MM.1S (cell line): Measurements from ENCODE around the gene KCMF1.

Experiments used
- DNase-seq: peaks from one replicate; pipeline ENCODE4 v3.0.0-alpha.2; 2015
- H2AFZ ChIP-seq: fragments of 300-600 bp; sonication (generic); 2 replicates; pipeline ENCODE4 v1.6.0; 2016; ENCODE audit warnings: antibody characterized with exemption, low read length
- H3F3A ChIP-seq: fragments of 300-600 bp; sonication (generic); 2 replicates; pipeline ENCODE4 v1.6.1; 2016; ENCODE audit warnings: mild to moderate bottlenecking, antibody characterized with exemption, low read length, moderate library complexity, mixed read lengths; ENCODE audit not compliant: insufficient read depth
- H3K27ac ChIP-seq: fragments of 300-600 bp; sonication (generic); 2 replicates; pipeline ENCODE4 v1.5.1; 2016; ENCODE audit warnings: mild to moderate bottlenecking, low read length
- H3K27me3 ChIP-seq: fragments of 300-600 bp; sonication (generic); replicated peaks from 2 replicates; pipeline ENCODE4 v1.6.0; 2016; ENCODE audit warnings: low read length; ENCODE audit not compliant: insufficient read depth
- H3K36me3 ChIP-seq: fragments of 300-600 bp; sonication (generic); replicated peaks from 2 replicates; pipeline ENCODE4 v1.6.1; 2016; ENCODE audit warnings: mild to moderate bottlenecking, low read length, mixed read lengths; ENCODE audit not compliant: insufficient read depth
- H3K4me1 ChIP-seq: fragments of 300-600 bp; sonication (generic); 2 replicates; pipeline ENCODE4 v1.6.1; 2016; ENCODE audit warnings: low read length, mixed read lengths
- H3K4me2 ChIP-seq: fragments of 300-600 bp; sonication (generic); 2 replicates; pipeline ENCODE4 v1.6.0; 2016; ENCODE audit warnings: low read depth, low read length
- H3K4me3 ChIP-seq: fragments of 300-600 bp; sonication (generic); 2 replicates; pipeline ENCODE4 v1.5.1; 2016; ENCODE audit warnings: low read length, mixed read lengths
- H3K79me2 ChIP-seq: fragments of 300-600 bp; sonication (generic); 2 replicates; pipeline ENCODE4 v1.6.1; 2016; ENCODE audit warnings: mixed run types, low read length, mixed read lengths
- H3K9ac ChIP-seq: fragments of 300-600 bp; sonication (generic); 2 replicates; pipeline ENCODE4 v1.6.1; 2016; ENCODE audit warnings: low read length, mixed read lengths
- H3K9me2 ChIP-seq: fragments of 300-600 bp; sonication (generic); replicated peaks from 2 replicates; pipeline ENCODE4 v1.6.1; 2016; ENCODE audit warnings: mild to moderate bottlenecking, low read length, mixed read lengths; ENCODE audit not compliant: insufficient read depth
- H3K9me3 ChIP-seq: fragments of 300-600 bp; sonication (generic); replicated peaks from 2 replicates; pipeline ENCODE4 v1.6.1; 2016; ENCODE audit warnings: mild to moderate bottlenecking, low read length, mixed read lengths; ENCODE audit not compliant: insufficient read depth
- H4K20me1 ChIP-seq: fragments of 300-600 bp; sonication (generic); 2 replicates; pipeline ENCODE4 v1.6.1; 2016; ENCODE audit warnings: mild to moderate bottlenecking, low read length, moderate library complexity, mixed read lengths; ENCODE audit not compliant: insufficient read depth
- EZH2 ChIP-seq: fragments of 300-600 bp; sonication (generic); optimal IDR thresholded peaks from 2 replicates; pipeline ENCODE3; 2017; ENCODE audit warnings: low read depth, mild to moderate bottlenecking, antibody characterized with exemption, low read length, mixed read lengths
- EZH2phosphoT487 ChIP-seq: fragments of 300-600 bp; sonication (generic); IDR thresholded peaks from 2 replicates; pipeline ENCODE4 v1.6.1; 2018; ENCODE audit warnings: antibody characterized with exemption, low read length
- TF ChIP-seq, protein P1 (sequence below): fragments of 300-600 bp; sonication (generic); IDR thresholded peaks from 2 replicates; pipeline ENCODE4 v1.5.1; 2016; ENCODE audit warnings: antibody characterized with exemption, low read length, mixed read lengths

Gene KCMF1

DNA sequence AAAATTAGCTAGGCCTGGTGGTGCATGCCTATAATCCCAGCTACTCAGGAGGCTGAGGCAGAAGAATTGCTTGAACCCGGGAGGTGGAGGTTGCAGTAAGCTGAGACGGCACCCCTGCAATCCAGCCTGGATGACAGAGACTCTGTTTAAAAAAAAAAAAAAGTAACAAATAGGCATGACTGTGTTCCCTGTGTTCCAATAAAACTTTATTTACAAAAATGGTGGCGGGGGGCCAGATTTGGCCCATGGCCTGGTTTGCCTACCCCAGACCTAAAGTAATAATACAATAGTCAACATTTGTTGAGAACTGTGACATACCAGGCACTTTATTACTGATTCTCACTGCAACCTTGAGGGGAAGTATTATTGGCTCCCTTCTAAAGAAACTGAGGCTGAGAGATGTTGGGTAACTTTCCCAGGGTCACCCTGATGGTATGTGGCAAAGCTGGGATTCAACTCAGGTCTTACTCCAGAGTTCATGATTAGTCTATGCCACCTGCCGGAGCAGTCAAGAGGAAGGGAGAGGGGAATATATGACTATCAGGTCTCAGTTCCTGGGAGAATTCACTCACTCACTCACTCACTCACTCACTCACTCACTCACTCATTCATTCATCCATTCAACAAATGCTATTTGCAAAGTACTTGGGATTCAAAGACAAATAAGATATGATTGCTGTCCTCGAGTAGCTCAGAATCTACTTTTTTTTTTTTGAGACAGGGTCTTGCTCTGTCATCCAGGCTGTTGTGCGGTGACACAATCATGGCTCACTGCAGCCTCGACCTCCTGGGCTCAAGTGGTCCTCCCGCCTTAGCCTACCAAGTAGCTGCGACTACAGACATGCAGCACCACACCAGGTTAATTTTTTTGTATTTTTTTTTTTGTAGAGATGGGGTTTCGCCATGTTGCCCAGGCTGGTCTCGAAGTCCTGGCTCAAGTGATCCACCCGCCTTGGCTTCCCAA lies 14.3 kb upstream of the KCMF1 start:
- H3K79me2 ChIP-seq: no peaks in the 10 kb centered on the region
- H2AFZ ChIP-seq: no peak overlapping the region
- no peak for DNase-seq
- H3K9me3 ChIP-seq: no peaks in the 10 kb centered on the region
- H4K20me1 ChIP-seq: no peaks in the 10 kb centered on the region
- TF ChIP-seq EZH2phosphoT487: no peak
- TF ChIP-seq EZH2: no peak
- TF ChIP-seq, protein P1, sequence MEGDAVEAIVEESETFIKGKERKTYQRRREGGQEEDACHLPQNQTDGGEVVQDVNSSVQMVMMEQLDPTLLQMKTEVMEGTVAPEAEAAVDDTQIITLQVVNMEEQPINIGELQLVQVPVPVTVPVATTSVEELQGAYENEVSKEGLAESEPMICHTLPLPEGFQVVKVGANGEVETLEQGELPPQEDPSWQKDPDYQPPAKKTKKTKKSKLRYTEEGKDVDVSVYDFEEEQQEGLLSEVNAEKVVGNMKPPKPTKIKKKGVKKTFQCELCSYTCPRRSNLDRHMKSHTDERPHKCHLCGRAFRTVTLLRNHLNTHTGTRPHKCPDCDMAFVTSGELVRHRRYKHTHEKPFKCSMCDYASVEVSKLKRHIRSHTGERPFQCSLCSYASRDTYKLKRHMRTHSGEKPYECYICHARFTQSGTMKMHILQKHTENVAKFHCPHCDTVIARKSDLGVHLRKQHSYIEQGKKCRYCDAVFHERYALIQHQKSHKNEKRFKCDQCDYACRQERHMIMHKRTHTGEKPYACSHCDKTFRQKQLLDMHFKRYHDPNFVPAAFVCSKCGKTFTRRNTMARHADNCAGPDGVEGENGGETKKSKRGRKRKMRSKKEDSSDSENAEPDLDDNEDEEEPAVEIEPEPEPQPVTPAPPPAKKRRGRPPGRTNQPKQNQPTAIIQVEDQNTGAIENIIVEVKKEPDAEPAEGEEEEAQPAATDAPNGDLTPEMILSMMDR: no peak
- H3K4me2 ChIP-seq: no peak overlapping the region
- no peaks in the 10 kb centered on the region for H3K27me3 ChIP-seq
- no peaks in the 10 kb centered on the region for H3K4me1 ChIP-seq
- H3K9me2 ChIP-seq: no peaks in the 10 kb centered on the region
- no peak overlapping the region for H3K27ac ChIP-seq
- H3K9ac ChIP-seq: no peak overlapping the region
- no peaks in the 10 kb centered on the region for H3F3A ChIP-seq
- H3K36me3 ChIP-seq: no peaks in the 10 kb centered on the region
- no peak overlapping the region for H3K4me3 ChIP-seq

DNA sequence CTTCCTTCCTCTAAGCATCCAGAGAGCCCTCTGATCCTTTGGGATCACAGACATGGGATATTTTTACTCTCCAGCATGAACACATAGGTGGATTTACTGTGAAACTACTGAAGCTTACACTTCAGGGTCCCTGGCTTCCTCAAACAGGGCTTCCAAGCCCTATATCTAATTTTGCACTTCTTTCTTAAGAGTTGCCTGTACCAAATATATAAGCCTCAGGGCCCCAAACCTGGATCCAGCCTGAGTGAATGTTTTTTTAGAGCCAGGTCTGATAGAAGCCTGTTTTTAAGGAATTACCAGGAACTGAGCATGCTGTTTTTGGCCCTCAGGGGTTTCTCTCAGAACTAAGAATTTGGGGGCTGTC lies 13.2 kb upstream of the KCMF1 start:
- Histone ChIP-seq H3K36me3 (no peaks in the 10 kb centered on the region), H3F3A (no peaks in the 10 kb centered on the region), H3K4me3 (no peak overlapping the region), H2AFZ (no peak overlapping the region), H3K27ac (no peak overlapping the region), H3K27me3 (no peaks in the 10 kb centered on the region), H3K9me3 (no peaks in the 10 kb centered on the region), H3K79me2 (no peaks in the 10 kb centered on the region), H3K9ac (no peak overlapping the region), H3K4me1 (no peaks in the 10 kb centered on the region), H3K4me2 (no peak overlapping the region), H3K9me2 (no peaks in the 10 kb centered on the region), H4K20me1 (no peaks in the 10 kb centered on the region)
- TF ChIP-seq EZH2 (no peak), EZH2phosphoT487 (no peak)
- TF ChIP-seq, protein P1: no peak
- no peak for DNase-seq

DNA sequence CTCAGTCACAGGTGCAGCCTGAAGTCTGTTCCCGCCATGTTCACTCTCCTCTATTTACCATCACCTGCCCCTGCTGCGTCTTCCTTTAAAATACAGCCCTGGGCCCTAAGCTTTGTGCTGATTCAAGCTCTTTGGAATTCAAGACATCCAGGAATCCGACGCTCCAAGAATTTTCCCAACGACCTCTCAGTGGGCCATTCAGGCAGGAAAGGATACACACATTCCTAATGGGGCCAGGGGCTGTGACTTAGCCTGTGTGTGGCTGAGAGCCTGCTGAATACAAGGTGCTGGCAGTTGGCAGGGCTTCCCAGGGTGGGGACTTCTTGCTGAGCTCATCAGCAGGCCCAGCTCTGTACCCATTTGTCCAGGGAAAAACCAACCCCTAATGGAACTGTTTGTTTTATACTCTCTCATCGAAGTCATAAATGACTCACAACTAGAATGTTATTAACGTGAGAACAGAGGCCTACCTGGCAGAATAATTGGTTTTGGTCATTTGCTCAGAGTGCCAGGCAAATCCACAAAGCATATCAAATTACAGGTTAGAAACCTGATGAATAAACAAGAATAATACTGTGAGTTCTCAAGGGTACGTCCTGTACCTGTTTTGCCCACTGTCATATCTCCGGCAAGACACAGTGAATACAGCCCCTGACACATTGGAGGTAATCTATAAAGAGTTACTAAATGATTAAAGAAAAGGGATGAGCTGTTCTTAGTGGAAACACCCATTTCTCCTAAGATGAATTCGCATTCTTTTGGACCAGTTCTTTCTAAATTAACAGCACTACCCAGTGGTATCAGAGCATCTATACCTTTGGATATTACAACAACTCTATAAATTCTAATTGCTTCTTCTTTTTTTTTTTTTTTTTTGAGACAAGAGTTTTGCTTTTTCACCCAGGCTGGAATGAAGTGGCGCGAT lies 12.6 kb upstream of the KCMF1 start:
- no peak overlapping the region for H3K9ac ChIP-seq
- no peak for DNase-seq
- no peaks in the 10 kb centered on the region for H4K20me1 ChIP-seq
- no peak overlapping the region for H2AFZ ChIP-seq
- no peaks in the 10 kb centered on the region for H3K36me3 ChIP-seq
- H3K9me2 ChIP-seq: no peaks in the 10 kb centered on the region
- no peak for TF ChIP-seq EZH2phosphoT487
- TF ChIP-seq, protein P1: no peak
- no peak for TF ChIP-seq EZH2
- no peaks in the 10 kb centered on the region for H3K27me3 ChIP-seq
- no peak overlapping the region for H3K27ac ChIP-seq
- H3F3A ChIP-seq: no peaks in the 10 kb centered on the region; the same call in 1 of the 2 replicates
- H3K79me2 ChIP-seq: no peaks in the 10 kb centered on the region
- no peak overlapping the region for H3K4me2 ChIP-seq
- H3K4me3 ChIP-seq: no peak overlapping the region
- no peaks in the 10 kb centered on the region for H3K9me3 ChIP-seq
- no peaks in the 10 kb centered on the region for H3K4me1 ChIP-seq
